ENCODE results near the gene PRPH. TPM values are rescaled to one million over a fixed set of nuclear protein-coding genes. Genes with fewer than 3 reads are reported as not detected.

Gene PRPH
- total and polyA plus RNA-seq, 2 donors (not counting 1 experiment from before 2014, with no cell fraction given), result not detected

DNA sequence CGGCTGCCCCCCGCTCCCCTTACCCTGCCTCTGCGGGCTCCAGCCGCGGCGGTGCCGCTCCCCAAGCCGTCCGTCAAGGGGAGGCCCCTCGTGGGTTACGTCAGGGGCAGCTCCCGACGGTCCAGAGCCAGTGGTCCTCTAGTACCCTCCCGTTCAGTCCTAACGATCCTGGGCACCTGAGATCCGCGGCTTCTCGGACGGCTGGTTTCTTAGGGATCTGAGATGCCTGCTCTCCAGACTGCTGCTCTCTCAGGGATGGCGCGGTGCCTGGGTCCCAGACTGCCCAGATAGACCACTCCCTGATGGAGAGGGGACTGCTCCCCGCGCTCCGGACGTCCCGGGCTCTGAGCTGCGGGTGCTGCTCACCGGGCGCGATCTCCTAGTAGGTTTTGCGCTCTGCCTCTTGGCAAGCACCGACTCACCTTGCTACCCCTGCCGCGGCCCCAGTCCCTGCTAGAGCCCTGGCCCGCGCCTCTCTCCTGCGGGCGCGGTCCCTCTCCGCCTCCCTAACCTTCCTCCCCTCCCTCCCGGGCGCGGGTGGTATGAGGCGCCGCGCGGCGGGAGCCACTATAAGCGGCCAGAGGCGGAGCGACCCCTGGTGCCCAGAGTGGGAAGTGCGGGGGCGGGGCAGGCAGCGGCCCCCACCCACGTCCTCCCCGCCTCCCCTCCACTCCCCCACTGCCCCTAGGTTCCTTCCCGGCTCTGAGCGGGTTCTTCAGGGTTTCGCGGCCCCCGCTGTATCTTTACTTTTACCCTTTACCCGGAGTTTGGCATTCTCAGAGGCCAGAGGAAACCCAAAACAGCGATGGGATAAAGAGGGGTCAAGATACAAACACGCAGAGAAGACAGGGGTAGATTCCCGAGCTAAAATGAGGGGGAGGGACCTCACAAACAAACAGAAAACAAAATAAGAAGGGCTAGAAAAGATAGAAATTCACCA lies 42.0 kb downstream of the PRPH start, which contains the start of gene C1QL4:
Gene C1QL4, minus strand, starts transcription at position 544 of the 940 bp plus-strand sequence. CDS start 711 bp downstream, outside the sequence.
- Histone ChIP-seq H3K36me3 (replicated peaks in 1 of 2; ENCODE audit: control extremely low read depth in 1 of 2, control insufficient read depth in 1 of 2, extremely low read depth in 1 of 2, insufficient read depth in 2 of 2, low read length in 1 of 2) (no peaks in the 10 kb centered on the region), H3K4me1 (ENCODE audit: control insufficient read depth in 2 of 2, insufficient read depth in 2 of 2, low read length in 2 of 2) (peaks cover 38 to 39% of the 10 kb centered on the region in 2 donors), H3K4me2 (replicated peaks; ENCODE audit: low read depth, low read length, poor library complexity, severe bottlenecking) (peak within 1 kb of the TSS; percentile 86), H3K9ac (ENCODE audit: low read length) (peak within 1 kb of the TSS; percentile 51), H4K20me1 (ENCODE audit: control insufficient read depth, insufficient read depth, low read length, poor library complexity, severe bottlenecking) (no peaks in the 10 kb centered on the region), H2AFZ (ENCODE audit: insufficient read depth, low read depth, low read length, poor library complexity, severe bottlenecking) (peak within 1 kb of the TSS; percentile 69), H3K27me3 (replicated peaks in 1 of 4; ENCODE audit: control extremely low read depth in 1 of 4, control insufficient read depth in 3 of 4, insufficient read depth in 4 of 4, low read length in 3 of 4) (peaks cover 0 to 86% (median 49%) of the 10 kb centered on the region in 4 experiments), H3K4me3 (ENCODE audit: control extremely low read depth in 1 of 5, extremely low read depth in 1 of 5, insufficient read depth in 1 of 5, low read depth in 2 of 5, low read length in 4 of 5) (peak within 1 kb of the TSS in 4 of 5 experiments; percentile 21 to 50 (median 46)), H3K79me2 (ENCODE audit: control insufficient read depth, insufficient read depth, low read length) (no peaks in the 10 kb centered on the region), H3K27ac (ENCODE audit: low read length in 2 of 2) (no peak within 1 kb of the TSS), H3K9me3 (ENCODE audit: control extremely low read depth in 1 of 3, control insufficient read depth in 2 of 3, insufficient read depth in 1 of 3, low read length in 2 of 3) (peaks cover 0 to 28% (median 0%) of the 10 kb centered on the region in 3 donors)
- ChIA-PET POLR2A (interaction anchor here (0.8 kb wide), 1 partner anchor 30 kb away, joined by 9 read pairs; no protein-coding TSS in a partner anchor), CTCF (interaction anchor here (0.6 to 8.5 kb wide), 14 partner anchors 11 to 176 kb away, joined by 3 to 95 read pairs (median 4); partner anchors contain the start of genes DNAJC22, PRPH and TROAP)
- TF ChIP-seq, protein P1, sequence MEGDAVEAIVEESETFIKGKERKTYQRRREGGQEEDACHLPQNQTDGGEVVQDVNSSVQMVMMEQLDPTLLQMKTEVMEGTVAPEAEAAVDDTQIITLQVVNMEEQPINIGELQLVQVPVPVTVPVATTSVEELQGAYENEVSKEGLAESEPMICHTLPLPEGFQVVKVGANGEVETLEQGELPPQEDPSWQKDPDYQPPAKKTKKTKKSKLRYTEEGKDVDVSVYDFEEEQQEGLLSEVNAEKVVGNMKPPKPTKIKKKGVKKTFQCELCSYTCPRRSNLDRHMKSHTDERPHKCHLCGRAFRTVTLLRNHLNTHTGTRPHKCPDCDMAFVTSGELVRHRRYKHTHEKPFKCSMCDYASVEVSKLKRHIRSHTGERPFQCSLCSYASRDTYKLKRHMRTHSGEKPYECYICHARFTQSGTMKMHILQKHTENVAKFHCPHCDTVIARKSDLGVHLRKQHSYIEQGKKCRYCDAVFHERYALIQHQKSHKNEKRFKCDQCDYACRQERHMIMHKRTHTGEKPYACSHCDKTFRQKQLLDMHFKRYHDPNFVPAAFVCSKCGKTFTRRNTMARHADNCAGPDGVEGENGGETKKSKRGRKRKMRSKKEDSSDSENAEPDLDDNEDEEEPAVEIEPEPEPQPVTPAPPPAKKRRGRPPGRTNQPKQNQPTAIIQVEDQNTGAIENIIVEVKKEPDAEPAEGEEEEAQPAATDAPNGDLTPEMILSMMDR (IDR thresholded peaks at IDR 0.05), result peak; percentile 99
- peak; percentile 70 for TF ChIP-seq EZH2 (IDR thresholded peaks at IDR 0.05; ENCODE audit: borderline replicate concordance, insufficient read depth, low read depth, low read length, poor library complexity, severe bottlenecking)
- ATAC-seq (ENCODE audit: low read depth) (peak; percentile 98), DNase-seq (peak; percentile 91)
- H3K9me3 Mint-ChIP-seq (ENCODE audit: insufficient read depth), result no peaks in the 10 kb centered on the region
- 7% methylated on average over 55 of the region's 65 CpGs for WGBS (ENCODE audit: insufficient coverage)
- intact Hi-C loops (cut with micrococcal nuclease), result loop anchor here (1.0 to 2.0 kb wide), 4 partner anchors 10 to 72 kb away; partner anchors contain the start of gene TUBA1C
- peak within 1 kb of the TSS; percentile 61 for H3K27ac Mint-ChIP-seq
- peak within 1 kb of the TSS; percentile 80 for H3K4me3 Mint-ChIP-seq
- peaks cover 66% of the 10 kb centered on the region for H3K27me3 Mint-ChIP-seq
- H3K4me1 Mint-ChIP-seq, result peaks cover 38% of the 10 kb centered on the region
